OCI-LY7 (cell line): ENCODE results near the gene UBTD2. TPM values are rescaled to one million over a fixed set of nuclear protein-coding genes. Genes with fewer than 3 reads are reported as not detected.
"Not testable (repeated sequence)": the region's sequence is repeated elsewhere in the genome, so short reads cannot be mapped to it uniquely, and the experiment has no call there.

Experiments used
- BruUV-seq: library from RNA; stranded (reverse); fragments of 400-500 nt; replicated peaks from 2 replicates; lab custom pipeline; 2021; lab: Mats Ljungman, UMichigan
- CTCF ChIA-PET: fragments of 300-600 bp; sonication (Branson Sonifier 250); formaldehyde crosslinking; loops from one replicate; lab custom pipeline; 2022; ENCODE audit warnings: antibody characterized with exemption; ENCODE audit not compliant: unreplicated experiment; lab: Charles Lee
- POLR2A ChIA-PET: fragments of 300-600 bp; sonication (Branson Sonifier 250); formaldehyde crosslinking; loops from one replicate; lab custom pipeline; 2022; ENCODE audit warnings: antibody characterized with exemption; lab: Charles Lee
- DNase-seq: peaks from one replicate; pipeline ENCODE4 v3.0.0-alpha.2; 2015; ENCODE audit warnings: low spot score
- H2AFZ ChIP-seq: fragments of 200-600 bp; sonication (generic), shearing (Covaris generic); 2 replicates; pipeline ENCODE4 v1.6.1; 2014; ENCODE audit warnings: mild to moderate bottlenecking, antibody characterized with exemption, low read length, moderate library complexity
- H3K27ac ChIP-seq: fragments of 200-600 bp; sonication (generic); 2 replicates; pipeline ENCODE4 v1.5.1; 2014; ENCODE audit warnings: mixed run types, low read depth, mild to moderate bottlenecking, moderate library complexity, low read length, inconsistent platforms; ENCODE audit not compliant: poor library complexity, severe bottlenecking
- H3K36me3 ChIP-seq: fragments of 200-600 bp; sonication (generic); 2 replicates; pipeline ENCODE4 v1.6.1; 2014; ENCODE audit warnings: mild to moderate bottlenecking, antibody characterized with exemption, low read length, moderate library complexity, mixed read lengths; ENCODE audit not compliant: insufficient read depth
- H3K4me1 ChIP-seq: fragments of 200-600 bp; sonication (generic); 2 replicates; pipeline ENCODE4 v1.5.1; 2014; ENCODE audit warnings: mild to moderate bottlenecking, low read length; ENCODE audit not compliant: insufficient read depth, poor library complexity, severe bottlenecking
- H3K4me2 ChIP-seq: fragments of 200-600 bp; sonication (generic); 2 replicates; pipeline ENCODE4 v1.6.1; 2014; ENCODE audit warnings: mild to moderate bottlenecking, low read length
- H3K4me3 ChIP-seq: fragments of 200-600 bp; sonication (generic); 2 replicates; pipeline ENCODE4 v1.5.1; 2014; ENCODE audit warnings: mild to moderate bottlenecking, low read depth, low read length; ENCODE audit not compliant: poor library complexity, severe bottlenecking
- H3K79me2 ChIP-seq: fragments of 200-600 bp; sonication (generic); 2 replicates; pipeline ENCODE4 v1.6.1; 2016; ENCODE audit warnings: low read depth, mild to moderate bottlenecking, low read length, moderate library complexity, mixed read lengths; ENCODE audit not compliant: insufficient read depth
- H3K9me2 ChIP-seq: fragments of 200-600 bp; sonication (generic); 2 replicates; pipeline ENCODE4 v1.6.1; 2016; ENCODE audit warnings: mild to moderate bottlenecking, low read length, mixed read lengths; ENCODE audit not compliant: insufficient read depth
- H3K9me3 ChIP-seq: fragments of 200-600 bp; sonication (generic); 2 replicates; pipeline ENCODE4 v1.6.1; 2014; ENCODE audit warnings: mild to moderate bottlenecking, mixed run types, low read length, mixed read lengths
- H4K20me1 ChIP-seq: fragments of 200-600 bp; sonication (generic); 2 replicates; pipeline ENCODE4 v1.6.1; 2014; ENCODE audit warnings: mild to moderate bottlenecking, antibody characterized with exemption, low read length, moderate library complexity, mixed read lengths; ENCODE audit not compliant: insufficient read depth
- CTCF ChIP-seq: fragments of 200-600 bp; sonication (generic); conservative IDR thresholded peaks from 2 replicates; pipeline ENCODE4 v1.5.1; 2014; ENCODE audit warnings: mild to moderate bottlenecking, antibody characterized with exemption, low read length, moderate library complexity, mixed read lengths
- EZH2phosphoT487 ChIP-seq: fragments of 200-600 bp; sonication (generic); IDR thresholded peaks from 2 replicates; pipeline ENCODE4 v1.6.1; 2018; ENCODE audit warnings: low read depth, borderline replicate concordance, mild to moderate bottlenecking, mixed run types, antibody characterized with exemption, low read length, moderate library complexity, mixed read lengths
- intact Hi-C: fragments of 100-400 bp; cut with micrococcal nuclease; formaldehyde crosslinking; loops from one replicate; pipeline ENCODE4 v1.10.0; 2022; ENCODE audit not compliant: unreplicated experiment
- total RNA-seq, 2 experiments: library from RNA; depleted of rRNA in 1 of 2; stranded (reverse); fragments of >200 nt in 1 of 2; shearing (Covaris generic) in 1 of 2; gene quantifications; 2 replicates each; pipeline ENCODE4 v1.2.3, GENCODE V29; 2014 to 2022

UBTD2 gene
- total RNA-seq, 2 experiments from 2014 or later, result 16.0 to 19.8 TPM

DNA sequence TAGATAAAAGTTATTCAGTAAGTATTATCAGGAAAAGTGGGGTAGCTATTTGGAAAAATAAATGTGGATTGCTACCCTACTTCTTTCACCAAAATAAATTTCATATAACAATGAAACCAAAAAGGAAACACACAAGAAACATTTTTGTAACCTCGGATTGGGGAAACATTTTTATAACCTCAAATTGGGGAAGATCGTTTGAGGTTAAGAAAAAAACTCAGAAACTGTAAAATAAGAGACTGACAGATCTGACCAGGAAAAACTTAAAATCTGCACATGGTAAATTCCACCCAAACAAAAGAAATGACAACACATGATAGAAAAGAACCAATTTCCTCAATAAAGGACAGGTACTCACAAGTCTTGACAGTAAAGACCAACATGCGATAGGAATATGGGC is 76.1 kb downstream of the UBTD2 start:
- ChIA-PET CTCF (no interaction called here), POLR2A (interaction anchor here (1.1 kb wide), 1 partner anchor 19 kb away, joined by 4 read pairs; the partner anchor contains the start of gene STK10)
- peaks cover 19% of the 10 kb centered on the region; the same call in 1 of the 2 replicates for H3K36me3 ChIP-seq
- H3K79me2 ChIP-seq, result no peaks in the 10 kb centered on the region
- no peaks in the 10 kb centered on the region for H3K4me1 ChIP-seq
- no peak overlapping the region for H2AFZ ChIP-seq
- no peak for DNase-seq
- no TSS peak for BruUV-seq
- no peak overlapping the region for H3K4me3 ChIP-seq
- no peak for TF ChIP-seq EZH2phosphoT487
- no peak for TF ChIP-seq CTCF
- no peak overlapping the region for H3K4me2 ChIP-seq
- H4K20me1 ChIP-seq, result no peaks in the 10 kb centered on the region
- H3K9me2 ChIP-seq, result no peaks in the 10 kb centered on the region
- H3K27ac ChIP-seq, result no peak overlapping the region
- intact Hi-C loops, result no loop called here
- H3K9me3 ChIP-seq, result no peaks in the 10 kb centered on the region

GRCh38 chr5:172205984-172206383 is 77.6 kb downstream of the UBTD2 start:
- DNase-seq, H3K9me2 ChIP-seq, intact Hi-C loops, H3K4me2 ChIP-seq, POLR2A ChIA-PET, H3K79me2 ChIP-seq, CTCF ChIA-PET, H3K4me1 ChIP-seq, H3K9me3 ChIP-seq, H2AFZ ChIP-seq, H3K4me3 ChIP-seq, BruUV-seq, H3K36me3 ChIP-seq, H4K20me1 ChIP-seq, H3K27ac ChIP-seq: not testable (repeated sequence)

DNA sequence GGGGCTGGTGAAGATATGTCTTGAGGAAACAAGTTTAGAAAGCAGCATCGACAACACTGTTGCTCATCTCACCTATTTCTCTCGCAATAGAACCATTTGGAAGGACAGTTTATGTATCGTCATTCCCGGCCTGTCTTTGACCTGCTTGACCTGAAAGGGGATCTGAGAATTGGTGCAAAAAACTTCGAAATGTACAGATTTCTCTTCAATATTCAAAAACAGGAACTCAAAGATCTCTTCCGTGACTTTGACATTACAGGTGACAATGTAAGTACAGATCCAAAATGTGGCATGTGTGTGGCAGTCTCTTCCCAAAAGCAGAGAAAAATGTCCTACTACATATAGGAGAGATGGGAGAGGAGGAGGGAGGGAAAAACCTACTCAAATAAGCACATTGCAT is 83.1 kb downstream of the UBTD2 start:
- no peaks in the 10 kb centered on the region for H3K4me1 ChIP-seq
- no peak overlapping the region for H3K27ac ChIP-seq
- H3K79me2 ChIP-seq, result no peaks in the 10 kb centered on the region
- H3K9me2 ChIP-seq, result no peaks in the 10 kb centered on the region
- no peaks in the 10 kb centered on the region for H3K36me3 ChIP-seq
- TF ChIP-seq EZH2phosphoT487, result no peak
- no peak for TF ChIP-seq CTCF
- no peak overlapping the region for H2AFZ ChIP-seq
- H3K9me3 ChIP-seq, result no peaks in the 10 kb centered on the region
- ChIA-PET CTCF (interaction anchor here (0.5 kb wide), 1 partner anchor 11 kb away, joined by 3 read pairs; no protein-coding TSS in a partner anchor), POLR2A (interaction anchor here (0.6 to 1.0 kb wide), 2 partner anchors 10 to 290 kb away, joined by 3 to 5 read pairs; no protein-coding TSS in a partner anchor)
- no peak overlapping the region for H3K4me2 ChIP-seq
- H4K20me1 ChIP-seq, result no peaks in the 10 kb centered on the region
- no peak for DNase-seq
- BruUV-seq, result no TSS peak
- H3K4me3 ChIP-seq, result no peak overlapping the region
- intact Hi-C loops, result no loop called here
